ENCODE results near the gene ATG7. TPM values are rescaled to one million over a fixed set of nuclear protein-coding genes. Genes with fewer than 3 reads are reported as not detected.

The ATG7 gene
- total RNA-seq, 2 donors from 2014 or later: 33.9 to 38.4 TPM

DNA sequence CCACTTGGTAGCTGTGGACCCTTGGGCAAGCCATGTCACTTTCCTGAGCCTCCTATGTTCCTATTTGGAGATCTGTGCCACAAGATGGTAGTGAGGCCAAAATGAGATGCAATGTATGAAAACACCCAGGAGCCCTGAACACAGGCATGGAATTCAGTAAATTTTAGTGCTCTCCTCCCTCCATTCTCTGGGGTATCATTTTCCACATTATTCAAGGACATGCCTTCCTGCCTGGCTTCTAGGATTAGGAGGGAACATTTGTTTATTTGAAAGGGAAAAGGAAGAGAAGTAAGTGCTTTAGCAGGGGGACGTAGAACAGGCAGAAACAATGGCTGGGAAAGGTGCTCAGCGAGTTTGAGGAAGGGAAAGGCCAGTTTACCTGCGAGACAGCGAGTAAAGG, 98.8 kb downstream of the ATG7 start:
- WGBS, 2 experiments (ENCODE audit: insufficient coverage in 1 of 2, insufficient read length in 1 of 2): 90 to 100% methylated on average over 3 to 4 of the region's 4 CpGs
- Histone ChIP-seq H3K9me3 (ENCODE audit: control insufficient read depth, low read length) (peaks cover 11% of the 10 kb centered on the region), H3K27me3 (ENCODE audit: control insufficient read depth, insufficient read depth, low read length, poor library complexity, severe bottlenecking) (no peaks in the 10 kb centered on the region), H3K4me3 (ENCODE audit: low read length) (no peak overlapping the region), H3K9ac (ENCODE audit: extremely low read depth, low read length, poor library complexity, severe bottlenecking) (no peak overlapping the region), H3K4me1 (ENCODE audit: control insufficient read depth, insufficient read depth, low read length) (no peaks in the 10 kb centered on the region), H3K27ac (ENCODE audit: low read depth, low read length) (no peak overlapping the region), H3K36me3 (ENCODE audit: control insufficient read depth, insufficient read depth, low read length) (peaks cover 16% of the 10 kb centered on the region)
- Mint-ChIP-seq H3K36me3 (ENCODE audit: low read depth) (peaks cover 18% of the 10 kb centered on the region), H3K27me3 (ENCODE audit: insufficient read depth) (no peaks in the 10 kb centered on the region), H3K9me3 (no peaks in the 10 kb centered on the region), H3K4me1 (peaks cover 33% of the 10 kb centered on the region), H3K27ac (peak overlapping the region; percentile 2), H3K4me3 (no peak overlapping the region)
- no peak for DNase-seq
- TF ChIP-seq, protein P1, sequence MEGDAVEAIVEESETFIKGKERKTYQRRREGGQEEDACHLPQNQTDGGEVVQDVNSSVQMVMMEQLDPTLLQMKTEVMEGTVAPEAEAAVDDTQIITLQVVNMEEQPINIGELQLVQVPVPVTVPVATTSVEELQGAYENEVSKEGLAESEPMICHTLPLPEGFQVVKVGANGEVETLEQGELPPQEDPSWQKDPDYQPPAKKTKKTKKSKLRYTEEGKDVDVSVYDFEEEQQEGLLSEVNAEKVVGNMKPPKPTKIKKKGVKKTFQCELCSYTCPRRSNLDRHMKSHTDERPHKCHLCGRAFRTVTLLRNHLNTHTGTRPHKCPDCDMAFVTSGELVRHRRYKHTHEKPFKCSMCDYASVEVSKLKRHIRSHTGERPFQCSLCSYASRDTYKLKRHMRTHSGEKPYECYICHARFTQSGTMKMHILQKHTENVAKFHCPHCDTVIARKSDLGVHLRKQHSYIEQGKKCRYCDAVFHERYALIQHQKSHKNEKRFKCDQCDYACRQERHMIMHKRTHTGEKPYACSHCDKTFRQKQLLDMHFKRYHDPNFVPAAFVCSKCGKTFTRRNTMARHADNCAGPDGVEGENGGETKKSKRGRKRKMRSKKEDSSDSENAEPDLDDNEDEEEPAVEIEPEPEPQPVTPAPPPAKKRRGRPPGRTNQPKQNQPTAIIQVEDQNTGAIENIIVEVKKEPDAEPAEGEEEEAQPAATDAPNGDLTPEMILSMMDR (conservative IDR thresholded peaks at IDR 0.05): no peak

DNA sequence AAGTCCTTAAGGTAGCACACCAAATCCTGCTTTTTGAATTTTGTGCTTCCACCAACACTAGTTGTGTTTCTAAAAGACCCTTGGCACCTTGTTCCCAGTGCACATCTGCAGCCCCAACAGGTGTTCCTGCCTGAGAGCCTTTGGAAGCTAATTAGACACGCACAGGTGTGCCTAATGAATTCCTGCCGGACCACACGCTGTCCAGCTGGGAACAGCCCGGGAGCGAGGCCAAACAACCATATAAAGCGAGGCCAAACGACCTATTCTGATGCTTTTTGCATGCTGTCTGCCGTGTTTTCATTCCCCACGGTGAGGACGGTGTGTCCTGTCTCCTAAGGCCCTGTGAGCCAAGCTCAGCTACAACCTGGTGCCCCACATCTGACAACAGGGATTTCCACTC, 99.5 kb downstream of the ATG7 start:
- peaks cover 15% of the 10 kb centered on the region for H3K36me3 Mint-ChIP-seq (ENCODE audit: low read depth)
- no peaks in the 10 kb centered on the region for H3K4me1 ChIP-seq (ENCODE audit: control insufficient read depth, insufficient read depth, low read length)

DNA sequence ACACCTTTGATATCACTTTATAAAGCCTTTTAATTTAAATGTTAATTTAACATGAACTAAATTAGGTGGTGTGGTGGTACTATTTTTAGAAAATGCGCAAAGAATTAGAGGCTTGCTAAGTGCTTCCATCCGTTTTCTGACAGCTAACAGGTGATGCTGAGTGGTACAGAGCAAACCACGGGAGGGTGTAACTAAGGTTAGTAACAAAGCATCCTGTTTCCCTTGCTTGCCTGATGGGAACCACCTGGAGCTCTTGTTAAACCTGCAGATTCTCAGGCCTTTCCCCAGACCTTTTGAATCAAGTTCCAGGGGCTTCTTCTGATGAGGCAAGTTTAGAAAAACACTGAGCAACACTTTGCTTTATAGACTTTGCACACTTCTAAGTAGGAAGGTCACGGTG, 101.0 kb downstream of the ATG7 start:
- Histone ChIP-seq H3K9me3 (ENCODE audit: control insufficient read depth, low read length) (peaks cover 11% of the 10 kb centered on the region), H3K36me3 (ENCODE audit: control insufficient read depth, insufficient read depth, low read length) (peaks cover 10% of the 10 kb centered on the region), H3K4me3 (ENCODE audit: low read length) (no peak overlapping the region), H3K4me1 (ENCODE audit: control insufficient read depth, insufficient read depth, low read length) (no peaks in the 10 kb centered on the region), H3K9ac (ENCODE audit: extremely low read depth, low read length, poor library complexity, severe bottlenecking) (no peak overlapping the region), H3K27ac (ENCODE audit: low read depth, low read length) (no peak overlapping the region), H3K27me3 (ENCODE audit: control insufficient read depth, insufficient read depth, low read length, poor library complexity, severe bottlenecking) (no peaks in the 10 kb centered on the region)
- TF ChIP-seq, protein P1 (conservative IDR thresholded peaks at IDR 0.05): no peak
- H3K27ac Mint-ChIP-seq: no peak overlapping the region
- H3K27me3 Mint-ChIP-seq (ENCODE audit: insufficient read depth): no peaks in the 10 kb centered on the region
- peaks cover 16% of the 10 kb centered on the region for H3K4me1 Mint-ChIP-seq
- H3K36me3 Mint-ChIP-seq (ENCODE audit: low read depth): peaks cover 15% of the 10 kb centered on the region
- no peak for DNase-seq
- H3K9me3 Mint-ChIP-seq: no peaks in the 10 kb centered on the region
- H3K4me3 Mint-ChIP-seq: no peak overlapping the region
- WGBS, 2 experiments (ENCODE audit: insufficient coverage in 1 of 2, insufficient read length in 1 of 2): 89 to 95% methylated on average over 3 to 4 of the region's 4 CpGs

More for the DNA sequence above, 99.5 kb downstream of the ATG7 start:
- Histone ChIP-seq H3K9me3 (ENCODE audit: control insufficient read depth, low read length) (peaks cover 11% of the 10 kb centered on the region), H3K36me3 (ENCODE audit: control insufficient read depth, insufficient read depth, low read length) (peaks cover 16% of the 10 kb centered on the region), H3K27me3 (ENCODE audit: control insufficient read depth, insufficient read depth, low read length, poor library complexity, severe bottlenecking) (no peaks in the 10 kb centered on the region), H3K27ac (ENCODE audit: low read depth, low read length) (no peak overlapping the region), H3K9ac (ENCODE audit: extremely low read depth, low read length, poor library complexity, severe bottlenecking) (no peak overlapping the region), H3K4me3 (ENCODE audit: low read length) (no peak overlapping the region)
- WGBS, 2 experiments (ENCODE audit: insufficient coverage in 1 of 2, insufficient read length in 1 of 2): 93 to 100% methylated on average over 10 of the region's 10 CpGs
- TF ChIP-seq, protein P1 (conservative IDR thresholded peaks at IDR 0.05): no peak
- H3K4me3 Mint-ChIP-seq: no peak overlapping the region
- H3K4me1 Mint-ChIP-seq: peaks cover 27% of the 10 kb centered on the region
- no peak overlapping the region for H3K27ac Mint-ChIP-seq
- no peaks in the 10 kb centered on the region for H3K9me3 Mint-ChIP-seq
- DNase-seq: no peak
- no peaks in the 10 kb centered on the region for H3K27me3 Mint-ChIP-seq (ENCODE audit: insufficient read depth)
